Left ventricle myocardium superior (tissue), 1 donor: ENCODE measurements around the gene CLMN. TPM values are rescaled to one million over a fixed set of nuclear protein-coding genes. Genes with fewer than 3 reads are reported as not detected.

Source experiments
- ATAC-seq: fragments of 200-7000 bp; cut with Tn5 transposase; one replicate; pipeline ENCODE4 v1.9.1; 2020; ENCODE audit warnings: mild to moderate bottlenecking, moderate library complexity
- DNase-seq: peaks from one replicate; pipeline ENCODE4 v3.0.0-alpha.2; 2020
- intact Hi-C: fragments of 100-400 bp; cut with micrococcal nuclease; formaldehyde crosslinking; loops from one replicate; pipeline ENCODE4 v1.11.0; 2022
- total RNA-seq: library from RNA; stranded (reverse); fragmentation: NEBNext Ultra II Directional; extraction: Animal tissue kit (Norgen Biotek cat#: 25700); gene quantifications from one replicate; pipeline ENCODE4 v1.2.1, GENCODE V29; 2021
- donor health status: DM: no; HTN: yes; CAD: no; lungs with severe emphysema.

The CLMN gene
- total RNA-seq, 1 donor from 2014 or later = 8.9 TPM

GRCh38 chr14:95345032-95345431 lies 25.3 kb upstream of the CLMN start:
- DNase-seq = no peak
- no peak for ATAC-seq
- intact Hi-C loops = no loop called here

DNA sequence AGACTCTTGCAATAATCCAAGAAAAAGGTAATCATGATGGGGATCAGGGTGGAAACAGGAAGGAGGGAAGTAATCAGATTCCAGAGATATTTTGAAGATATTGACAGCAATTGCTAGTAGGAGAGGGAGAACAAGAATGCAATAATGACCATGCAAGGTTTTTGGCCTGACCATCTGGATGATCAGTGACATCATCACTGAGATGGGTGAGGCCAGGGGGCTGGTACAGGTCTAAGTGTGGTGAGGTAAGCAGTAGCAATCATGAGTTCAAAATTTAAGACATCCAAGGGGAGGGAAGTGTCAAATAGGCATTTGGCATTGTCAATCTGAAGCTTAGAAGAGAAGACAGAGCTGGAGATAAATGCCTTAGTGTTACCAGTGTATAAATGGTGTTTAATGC lies 24.8 kb upstream of the CLMN start:
- intact Hi-C loops = no loop called here
- ATAC-seq (no peak), DNase-seq (no peak)

- peak; percentile 85 for ATAC-seq
- intact Hi-C loops = no loop called here
- peak; percentile 44 for DNase-seq
These were observed 21.9 kb upstream of the CLMN start for GRCh38 chr14:95341564-95341963.

GRCh38 chr14:95341115-95341514 lies 21.4 kb upstream of the CLMN start:
- no peak for ATAC-seq
- DNase-seq = no peak
- intact Hi-C loops = no loop called here

DNA sequence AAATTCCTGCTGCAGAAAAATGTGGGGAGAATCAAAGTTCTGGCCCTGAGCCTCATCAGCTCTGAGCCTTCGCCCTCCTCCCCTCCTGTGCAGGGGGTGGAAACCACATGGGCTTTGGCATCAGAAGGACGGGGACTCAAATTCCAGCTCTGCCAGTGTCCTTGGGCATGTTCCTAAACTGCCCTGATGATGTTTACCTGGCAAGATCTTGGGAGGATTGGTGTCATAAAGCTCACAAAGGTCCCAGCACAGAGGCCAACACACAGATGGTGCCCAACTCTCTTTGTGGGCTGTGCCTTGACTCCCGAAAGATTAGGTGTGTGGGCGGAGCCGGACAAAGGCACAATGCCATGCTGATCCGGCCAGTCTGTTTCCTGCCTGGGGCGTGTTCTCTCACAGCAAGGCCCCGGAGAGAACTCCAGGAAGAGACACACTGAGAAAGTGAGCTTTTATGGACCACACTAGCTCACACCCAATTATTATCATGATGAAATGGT lies 20.5 kb upstream of the CLMN start:
- DNase-seq (no peak), ATAC-seq (peak; percentile 55)
- intact Hi-C loops = no loop called here

DNA sequence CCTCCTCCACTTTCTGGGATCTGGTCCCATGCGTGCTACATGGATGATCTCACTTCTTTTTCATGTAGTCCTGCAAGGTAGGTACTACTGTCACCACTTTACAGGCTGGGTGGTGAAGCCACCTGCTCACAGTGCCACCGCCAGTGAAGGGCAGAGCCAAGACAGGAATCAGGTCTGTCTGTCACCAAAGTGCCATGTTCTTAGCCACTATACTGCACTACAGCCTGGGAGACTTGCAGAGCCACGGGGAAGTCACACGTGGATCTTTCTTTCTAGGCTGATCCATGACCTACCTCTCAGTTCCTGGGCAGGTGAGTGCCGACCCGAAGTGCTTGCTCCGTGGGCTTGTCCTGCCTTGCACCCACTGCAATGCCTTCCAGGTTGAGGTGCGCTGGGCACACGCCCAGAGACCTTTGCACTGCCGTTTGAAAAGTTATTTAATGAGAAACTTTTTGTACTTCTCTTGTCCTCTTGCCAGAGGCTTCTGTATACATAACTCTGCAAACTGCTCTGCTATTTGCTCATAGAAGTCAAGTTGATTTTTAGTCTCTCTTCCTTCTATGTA lies 19.7 kb upstream of the CLMN start:
- ATAC-seq = no peak

GRCh38 chr14:95338436-95338835 lies 18.7 kb upstream of the CLMN start:
- ATAC-seq = no peak
- intact Hi-C loops = no loop called here
- DNase-seq = no peak

More for the DNA sequence above, 19.7 kb upstream of the CLMN start:
- intact Hi-C loops = no loop called here
- DNase-seq = no peak

DNA sequence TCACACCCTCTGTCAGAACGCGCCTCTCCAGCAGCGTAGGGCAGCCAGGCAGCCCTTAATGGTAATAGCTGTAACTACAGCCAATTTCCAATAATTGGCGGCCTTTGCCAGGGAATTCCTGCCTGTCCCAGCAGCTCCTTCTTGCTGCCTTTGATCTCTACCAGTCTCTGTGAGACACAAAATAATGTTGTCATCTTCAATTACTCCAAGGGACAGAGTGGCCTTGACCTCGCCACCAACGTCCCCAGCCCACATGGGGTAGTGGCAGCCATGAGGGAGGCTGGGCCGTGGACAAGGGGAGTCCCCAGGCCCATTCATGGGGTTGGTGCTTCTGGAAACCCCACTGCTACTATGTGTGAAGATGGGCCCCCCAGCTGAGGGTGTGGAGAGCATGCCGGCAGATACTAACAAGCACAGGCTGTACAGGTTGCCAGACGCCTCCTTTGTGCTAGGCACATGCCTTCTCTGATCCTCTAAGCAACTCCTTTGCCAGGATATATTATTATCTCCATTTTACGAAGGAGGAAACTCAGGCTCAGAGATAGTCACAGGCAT lies 17.4 kb upstream of the CLMN start:
- intact Hi-C loops = no loop called here
- no peak for ATAC-seq
- DNase-seq = no peak

DNA sequence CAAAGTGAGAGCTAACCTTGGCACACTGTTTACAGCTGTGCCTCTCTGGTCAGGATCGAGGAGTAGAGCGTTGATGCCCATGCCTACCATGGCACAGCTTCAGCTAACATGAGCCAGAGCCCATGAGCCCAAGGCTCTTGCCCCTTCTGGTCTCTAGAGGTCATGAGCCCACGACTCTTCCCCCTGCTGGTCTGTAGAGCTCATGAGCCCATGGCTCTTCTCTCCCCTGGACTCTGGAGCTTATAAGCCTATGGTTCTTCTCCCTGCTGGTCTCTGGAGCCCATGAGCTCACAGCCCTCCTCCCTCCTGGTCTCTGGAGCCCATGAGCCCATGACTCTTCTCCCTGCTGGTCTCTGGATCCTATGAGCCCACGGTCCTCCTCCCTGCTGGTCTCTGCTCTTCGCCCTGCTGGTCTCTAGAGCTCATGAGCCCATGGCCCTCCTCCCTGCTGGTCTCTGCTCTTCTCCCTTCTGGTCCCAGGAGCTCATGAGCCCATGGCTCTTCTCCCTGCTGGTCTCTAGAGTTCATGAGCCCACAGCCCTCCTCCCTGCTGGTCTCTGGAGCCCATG lies 16.6 kb upstream of the CLMN start:
- intact Hi-C loops = no loop called here
- DNase-seq (no peak), ATAC-seq (no peak)

GRCh38 chr14:95335071-95335470 lies 15.4 kb upstream of the CLMN start:
- ATAC-seq (no peak), DNase-seq (no peak)
- intact Hi-C loops = no loop called here

GRCh38 chr14:95334044-95334443 lies 14.3 kb upstream of the CLMN start:
- ATAC-seq = no peak
- intact Hi-C loops = no loop called here
- DNase-seq = no peak

- intact Hi-C loops = no loop called here
- ATAC-seq (no peak), DNase-seq (no peak)
These were observed 12.9 kb upstream of the CLMN start for GRCh38 chr14:95332641-95333040.

DNA sequence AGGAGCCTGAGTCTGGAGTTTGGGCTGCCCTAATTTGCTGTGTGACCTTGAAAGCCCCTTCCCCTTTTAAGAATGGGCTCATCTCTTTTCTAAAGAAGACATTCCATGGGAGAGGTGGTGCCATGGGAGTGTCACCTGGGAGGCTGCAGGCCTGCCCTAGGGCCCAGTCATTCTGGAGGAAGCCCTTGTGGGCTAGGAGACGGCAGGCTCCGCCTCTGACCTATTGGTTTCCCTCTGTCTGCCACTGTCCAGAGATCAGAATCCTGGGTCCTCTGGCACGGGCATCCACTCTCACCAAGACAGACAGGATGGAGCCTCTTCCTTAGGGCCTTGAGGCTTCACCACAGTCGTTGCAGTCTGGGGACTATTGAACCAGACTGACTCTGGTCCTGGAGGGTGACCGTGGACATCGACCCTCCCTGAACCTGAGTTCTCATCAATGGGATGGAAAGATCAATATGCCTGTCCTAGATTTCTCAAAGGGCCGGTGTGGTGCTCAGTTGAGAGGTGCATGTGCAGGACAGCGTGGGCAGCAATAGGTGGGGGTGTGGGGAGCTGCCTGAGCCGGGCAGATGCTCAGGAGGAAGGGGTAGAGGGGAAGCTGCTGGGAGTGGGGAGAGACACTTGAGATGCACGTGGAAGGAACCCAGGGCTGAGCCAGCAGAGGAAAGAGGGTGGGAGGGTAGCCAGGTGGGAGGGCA lies 12.2 kb upstream of the CLMN start:
- no peak for DNase-seq
- ATAC-seq = no peak
- intact Hi-C loops = no loop called here

GRCh38 chr14:95330591-95331370 lies 11.1 kb upstream of the CLMN start:
- DNase-seq = no peak
- intact Hi-C loops = no loop called here
- ATAC-seq = no peak

DNA sequence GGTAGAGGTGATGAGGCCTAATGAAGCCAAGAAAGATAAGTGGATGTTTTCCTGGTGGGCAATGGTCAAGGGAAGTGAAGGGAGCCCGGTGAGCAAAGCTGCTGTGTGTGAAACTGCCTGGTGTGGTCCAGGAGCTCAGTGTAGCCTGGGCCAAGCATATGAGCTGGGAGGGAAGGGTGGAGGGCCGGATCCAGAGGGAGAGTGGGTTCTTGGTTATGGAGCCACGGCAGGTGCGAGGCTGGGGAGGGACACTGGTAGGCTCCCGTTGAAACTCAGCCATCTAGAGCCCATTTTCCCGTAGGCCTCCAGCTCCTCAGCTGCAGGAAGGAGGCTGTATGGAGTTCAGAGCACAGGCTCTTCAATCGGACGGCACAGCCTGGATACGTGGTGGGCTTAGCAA lies 10.2 kb upstream of the CLMN start:
- DNase-seq = no peak
- intact Hi-C loops = no loop called here

DNA sequence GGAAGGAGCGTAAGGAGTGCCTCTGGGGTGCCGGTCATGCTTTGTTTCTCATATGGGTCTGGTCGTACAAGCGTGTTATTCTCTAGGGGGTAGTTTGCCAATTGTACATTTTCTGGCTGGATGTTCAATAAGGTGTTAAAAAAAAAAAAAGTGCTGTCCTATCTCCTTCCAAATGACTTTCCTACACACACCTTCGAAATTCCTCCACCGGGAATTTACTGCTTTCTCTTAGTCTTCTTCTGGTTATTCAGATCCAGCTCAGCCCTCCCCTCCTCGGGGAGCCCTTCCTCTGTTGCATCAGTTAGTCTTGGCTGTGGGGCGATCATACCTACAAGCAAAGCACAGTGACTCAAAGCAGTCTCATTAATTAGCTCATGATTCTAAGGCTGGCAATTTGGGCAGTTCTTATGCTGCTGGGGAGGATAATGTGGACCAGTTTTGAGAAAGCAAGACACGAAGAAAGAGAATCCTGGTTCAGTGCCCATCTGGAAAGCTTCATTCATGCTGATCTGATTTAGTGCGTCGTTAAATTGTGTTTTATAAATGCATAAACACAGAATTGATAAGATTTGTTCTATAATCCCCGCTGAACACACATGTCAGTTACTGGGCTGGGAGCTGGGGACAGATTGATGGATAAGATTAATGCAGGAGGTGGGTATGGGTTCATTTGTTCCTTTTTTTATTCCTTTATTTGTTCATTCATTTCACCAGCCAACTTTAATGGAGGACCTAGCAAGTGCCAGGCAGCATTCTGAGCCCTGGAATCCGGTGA lies 9.2 kb upstream of the CLMN start:
- intact Hi-C loops = no loop called here
- no peak for ATAC-seq
- no peak for DNase-seq

More for the DNA sequence above, 10.2 kb upstream of the CLMN start:
- ATAC-seq = no peak

DNA sequence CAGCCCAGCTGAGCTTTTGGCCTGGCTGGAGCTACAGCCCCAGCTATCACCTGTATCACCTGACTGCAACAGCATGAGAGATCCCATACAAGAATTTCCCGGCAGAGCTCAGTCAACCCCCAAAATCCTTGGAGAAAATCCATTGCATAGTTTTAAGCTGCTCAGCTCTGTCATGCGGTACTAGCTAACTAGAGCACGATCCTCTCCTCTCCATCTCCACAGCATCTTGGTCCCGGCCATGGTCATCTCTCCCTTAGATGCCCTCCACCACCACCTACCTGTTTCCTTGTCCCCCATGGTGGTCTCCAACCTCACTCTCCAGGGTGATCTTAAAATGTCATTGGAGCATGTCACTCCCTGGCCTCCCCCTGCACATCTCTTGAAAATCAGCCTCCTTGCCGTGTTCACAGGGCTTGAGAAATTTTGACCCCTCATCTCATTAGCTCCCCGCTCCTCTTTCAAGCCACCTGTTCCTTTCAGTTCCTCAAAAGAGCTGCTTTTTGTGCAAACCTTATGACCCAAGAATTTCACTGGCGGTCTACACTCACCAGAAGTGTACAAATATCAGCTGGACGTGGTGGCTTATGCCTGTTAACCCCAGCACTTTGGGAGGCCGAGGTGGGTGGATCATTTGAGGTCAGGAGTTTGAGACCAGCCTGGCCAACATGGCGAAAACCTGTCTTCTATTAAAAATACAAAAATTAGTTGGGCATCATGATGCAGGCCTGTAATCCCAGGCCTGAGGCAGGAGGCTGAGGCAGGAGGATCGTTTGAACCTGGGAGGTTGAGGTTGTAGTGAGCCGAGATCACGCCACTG lies 8.1 kb upstream of the CLMN start:
- no peak for DNase-seq
- ATAC-seq = no peak
- intact Hi-C loops = no loop called here

GRCh38 chr14:95326987-95327386 lies 7.3 kb upstream of the CLMN start:
- no peak for ATAC-seq
- DNase-seq = no peak
- intact Hi-C loops = no loop called here
